KMS-11 (cell line): ENCODE results near the gene CDC42BPA.
A peak's percentile ranks its signal among the peaks of the same experiment; 100 is the strongest.

Experiments used
- H2AFZ ChIP-seq: fragments of 200-600 bp; sonication (generic); 2 replicates; pipeline ENCODE4 v1.6.1; 2016; ENCODE audit warnings: antibody characterized with exemption, mixed run types, low read depth
- H3K27ac ChIP-seq: fragments of 200-600 bp; sonication (generic); 2 replicates; pipeline ENCODE4 v1.6.1; 2016; ENCODE audit warnings: mild to moderate bottlenecking, mixed run types
- H3K27me3 ChIP-seq: fragments of 200-600 bp; sonication (generic); 2 replicates; pipeline ENCODE4 v1.6.1; 2017; ENCODE audit warnings: mild to moderate bottlenecking, low read depth, mixed run types, moderate library complexity; ENCODE audit not compliant: insufficient read depth
- H3K36me3 ChIP-seq: fragments of 200-600 bp; sonication (generic); 2 replicates; pipeline ENCODE4 v1.6.1; 2017; ENCODE audit warnings: mild to moderate bottlenecking, mixed run types; ENCODE audit not compliant: insufficient read depth
- H3K4me1 ChIP-seq: fragments of 200-600 bp; sonication (generic); 2 replicates; pipeline ENCODE4 v1.6.1; 2016; ENCODE audit warnings: mild to moderate bottlenecking, low read depth, mixed run types; ENCODE audit not compliant: poor library complexity, severe bottlenecking
- H3K4me2 ChIP-seq: fragments of 200-600 bp; sonication (generic); 2 replicates; pipeline ENCODE4 v1.7.0; 2016; ENCODE audit warnings: mild to moderate bottlenecking, mixed run types
- H3K4me3 ChIP-seq: fragments of 200-600 bp; sonication (generic); IDR thresholded peaks from 2 replicates; pipeline ENCODE4 v1.6.1; 2017; ENCODE audit warnings: low read depth, low read length, mixed read lengths; ENCODE audit not compliant: insufficient read depth
- H3K79me2 ChIP-seq: fragments of 200-600 bp; sonication (generic); 2 replicates; pipeline ENCODE4 v1.6.1; 2016; ENCODE audit warnings: low read depth, mixed run types; ENCODE audit not compliant: insufficient read depth
- H3K9ac ChIP-seq: fragments of 200-600 bp; sonication (generic); 2 replicates; pipeline ENCODE4 v1.6.1; 2016; ENCODE audit warnings: mild to moderate bottlenecking, mixed run types
- H4K20me1 ChIP-seq: fragments of 200-600 bp; sonication (generic); 2 replicates; pipeline ENCODE4 v1.6.1; 2016; ENCODE audit warnings: mild to moderate bottlenecking, mixed run types; ENCODE audit not compliant: insufficient read depth
- TF ChIP-seq, protein P1 (sequence below): fragments of 200-600 bp; sonication (generic); conservative IDR thresholded peaks from 2 replicates; pipeline ENCODE4 v1.6.1; 2017; ENCODE audit warnings: low read depth, mild to moderate bottlenecking, antibody characterized with exemption, low read length, moderate library complexity, mixed read lengths

CDC42BPA gene

GRCh38 chr1:227321035-227321434 is 2.7 kb upstream of the CDC42BPA start:
- Histone ChIP-seq H3K4me3 (no peak overlapping the region), H3K27me3 (no peaks in the 10 kb centered on the region), H3K79me2 (peaks cover 6% of the 10 kb centered on the region; the same call in 1 of the 2 replicates), H3K36me3 (no peaks in the 10 kb centered on the region), H2AFZ (no peak overlapping the region), H3K27ac (no peak overlapping the region), H3K4me1 (peaks cover 11% of the 10 kb centered on the region), H3K4me2 (no peak overlapping the region), H3K9ac (no peak overlapping the region), H4K20me1 (no peaks in the 10 kb centered on the region)
- TF ChIP-seq, protein P1, sequence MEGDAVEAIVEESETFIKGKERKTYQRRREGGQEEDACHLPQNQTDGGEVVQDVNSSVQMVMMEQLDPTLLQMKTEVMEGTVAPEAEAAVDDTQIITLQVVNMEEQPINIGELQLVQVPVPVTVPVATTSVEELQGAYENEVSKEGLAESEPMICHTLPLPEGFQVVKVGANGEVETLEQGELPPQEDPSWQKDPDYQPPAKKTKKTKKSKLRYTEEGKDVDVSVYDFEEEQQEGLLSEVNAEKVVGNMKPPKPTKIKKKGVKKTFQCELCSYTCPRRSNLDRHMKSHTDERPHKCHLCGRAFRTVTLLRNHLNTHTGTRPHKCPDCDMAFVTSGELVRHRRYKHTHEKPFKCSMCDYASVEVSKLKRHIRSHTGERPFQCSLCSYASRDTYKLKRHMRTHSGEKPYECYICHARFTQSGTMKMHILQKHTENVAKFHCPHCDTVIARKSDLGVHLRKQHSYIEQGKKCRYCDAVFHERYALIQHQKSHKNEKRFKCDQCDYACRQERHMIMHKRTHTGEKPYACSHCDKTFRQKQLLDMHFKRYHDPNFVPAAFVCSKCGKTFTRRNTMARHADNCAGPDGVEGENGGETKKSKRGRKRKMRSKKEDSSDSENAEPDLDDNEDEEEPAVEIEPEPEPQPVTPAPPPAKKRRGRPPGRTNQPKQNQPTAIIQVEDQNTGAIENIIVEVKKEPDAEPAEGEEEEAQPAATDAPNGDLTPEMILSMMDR = no peak

DNA sequence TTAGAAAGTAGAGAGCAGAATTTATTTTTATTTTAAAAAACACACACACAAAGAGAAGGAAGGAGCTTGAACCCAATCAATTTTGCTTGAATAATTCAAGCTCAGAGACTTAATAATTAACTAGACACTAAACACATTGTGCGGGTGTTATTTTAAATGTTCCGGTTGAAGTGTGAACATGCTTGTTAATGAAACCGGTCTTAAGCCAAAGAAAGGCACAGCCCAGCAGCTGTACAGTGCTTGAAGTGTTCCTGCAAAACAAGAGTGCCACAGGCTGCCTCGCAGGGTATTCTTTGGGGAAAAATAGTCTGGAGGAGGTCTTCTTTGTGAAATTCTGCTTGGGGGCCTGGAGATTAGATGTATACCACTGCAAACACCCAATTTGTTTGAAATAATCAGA is 2.2 kb upstream of the CDC42BPA start:
- H4K20me1 ChIP-seq = no peaks in the 10 kb centered on the region
- H3K79me2 ChIP-seq = peaks cover 8% of the 10 kb centered on the region; the same call in 1 of the 2 replicates
- H3K27me3 ChIP-seq = no peaks in the 10 kb centered on the region
- no peak overlapping the region for H2AFZ ChIP-seq
- no peak overlapping the region for H3K4me3 ChIP-seq
- TF ChIP-seq, protein P1 = no peak
- H3K9ac ChIP-seq = no peak overlapping the region
- H3K4me2 ChIP-seq = no peak overlapping the region
- H3K27ac ChIP-seq = no peak overlapping the region
- H3K4me1 ChIP-seq = peaks cover 17% of the 10 kb centered on the region
- H3K36me3 ChIP-seq = no peaks in the 10 kb centered on the region

DNA sequence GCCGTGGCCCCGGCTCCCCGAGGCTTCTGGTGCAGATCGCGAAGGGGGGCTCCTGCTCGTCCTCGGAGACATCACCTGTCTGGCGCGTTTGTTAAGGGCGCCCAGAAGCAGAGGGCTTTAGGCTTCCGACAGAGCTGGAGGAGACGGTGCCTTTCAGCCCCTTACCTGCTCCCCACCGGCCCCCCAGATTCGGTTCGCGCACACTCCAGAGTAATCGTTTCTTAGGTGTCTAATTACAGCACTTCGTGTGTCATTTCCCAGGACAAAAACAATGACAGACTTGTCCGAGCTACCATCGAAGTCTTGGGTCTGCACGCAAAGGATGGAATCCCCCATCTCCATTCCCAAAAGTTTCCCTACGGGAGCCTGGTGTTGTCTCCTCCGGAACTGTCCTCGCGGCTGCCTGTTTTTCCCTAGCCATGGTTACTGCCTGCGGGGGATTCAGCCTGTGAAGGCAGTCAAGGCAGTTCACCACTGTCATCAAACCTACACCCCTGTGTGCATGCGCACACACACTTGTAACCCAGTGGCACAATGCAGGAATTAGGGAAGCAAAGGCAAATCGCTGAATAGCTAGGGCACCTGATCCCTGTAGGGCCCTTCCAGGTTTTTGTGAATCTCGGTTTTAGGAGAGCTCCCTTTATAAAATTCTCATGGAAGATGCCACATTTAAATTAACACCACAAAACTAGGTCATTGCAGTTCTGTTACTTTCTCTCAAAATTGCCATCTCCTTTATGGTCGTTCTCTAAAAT is 738 bp upstream of the CDC42BPA start:
- H3K27ac ChIP-seq = no peak overlapping the region
- no peaks in the 10 kb centered on the region for H3K36me3 ChIP-seq
- peak overlapping the region; percentile 83; the same call in 1 of the 2 replicates for H3K9ac ChIP-seq
- H3K4me1 ChIP-seq = peaks cover 31% of the 10 kb centered on the region
- H4K20me1 ChIP-seq = no peaks in the 10 kb centered on the region
- H3K79me2 ChIP-seq = peaks cover 12% of the 10 kb centered on the region; the same call in 1 of the 2 replicates
- H3K27me3 ChIP-seq = no peaks in the 10 kb centered on the region
- peak overlapping the region; percentile 95 for H2AFZ ChIP-seq
- peak overlapping the region; percentile 11; the same call in 1 of the 2 replicates for H3K4me2 ChIP-seq
- no peak overlapping the region for H3K4me3 ChIP-seq
- TF ChIP-seq, protein P1 = no peak

DNA sequence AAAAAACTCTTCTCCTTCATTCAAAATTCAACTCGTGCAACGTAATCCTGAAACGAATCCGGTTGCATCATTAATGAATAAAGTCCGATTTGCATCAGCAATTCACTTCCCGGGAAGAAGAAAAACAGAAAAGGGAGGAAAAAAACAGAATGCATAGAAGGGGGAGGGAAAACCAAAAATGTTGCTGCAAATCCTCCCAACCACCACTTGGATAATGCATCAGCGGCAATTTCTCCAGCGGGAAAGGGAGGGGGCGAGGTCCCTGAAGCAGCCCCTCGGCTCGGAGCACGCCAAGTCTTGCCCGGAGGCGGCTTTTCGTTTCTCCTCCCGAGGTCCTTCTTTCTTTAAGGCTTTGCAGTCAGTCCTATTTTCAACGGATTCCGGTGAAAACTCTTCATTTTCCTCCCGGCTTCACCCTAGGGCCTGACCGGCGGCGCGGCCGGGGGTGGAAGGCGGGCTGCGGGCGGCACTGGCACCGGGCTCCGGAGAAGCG is 723 bp downstream of the CDC42BPA start:
- Histone ChIP-seq H3K27ac (peak overlapping the region; percentile 57), H2AFZ (peak overlapping the region; percentile 95), H3K36me3 (no peaks in the 10 kb centered on the region), H4K20me1 (no peaks in the 10 kb centered on the region), H3K4me3 (peak overlapping the region; percentile 83), H3K79me2 (peaks cover 12% of the 10 kb centered on the region; the same call in 1 of the 2 replicates), H3K27me3 (no peaks in the 10 kb centered on the region), H3K9ac (peak overlapping the region; percentile 83), H3K4me2 (peak overlapping the region; percentile 83), H3K4me1 (peaks cover 33% of the 10 kb centered on the region)
- TF ChIP-seq, protein P1 = no peak
